HEK293T (cell line): Measurements from ENCODE around the gene ATG3.

Experiments used
- CTCF ChIA-PET: fragments of 350-600 bp; formaldehyde crosslinking; extraction: SDS; loops from one replicate; lab custom pipeline; 2021; ENCODE audit warnings: antibody characterized with exemption, inconsistent platforms; lab: Yijun Ruan, JAX
- POLR2A ChIA-PET: fragments of 350-600 bp; formaldehyde crosslinking; extraction: SDS; loops from one replicate; lab custom pipeline; 2020; ENCODE audit warnings: antibody characterized with exemption, inconsistent platforms; lab: Yijun Ruan, JAX
- DNase-seq: peaks from one replicate; pipeline ENCODE4 v3.0.0; 2012; ENCODE audit warnings: mixed read lengths; ENCODE audit errors: extremely low spot score
- ARNT ChIP-seq: fragments of 450-650 bp; IDR thresholded peaks from 2 replicates; pipeline ENCODE4 v1.6.1; 2017; ENCODE audit warnings: mild to moderate bottlenecking
- BHLHE40 ChIP-seq: fragments of 450-650 bp; IDR thresholded peaks from 2 replicates; pipeline ENCODE4 v1.6.1; 2016; ENCODE audit warnings: mild to moderate bottlenecking, moderate library complexity, borderline replicate concordance
- CTBP1 ChIP-seq: fragments of 450-650 bp; IDR thresholded peaks from 2 replicates; pipeline ENCODE4 v1.6.1; 2016; ENCODE audit warnings: borderline replicate concordance
- ELF4 ChIP-seq: fragments of 450-650 bp; IDR thresholded peaks from 2 replicates; pipeline ENCODE4 v1.6.1; 2017; ENCODE audit warnings: antibody characterized with exemption
- FOXA1 ChIP-seq: fragments of 450-650 bp; IDR thresholded peaks from 2 replicates; pipeline ENCODE4 v1.6.1; 2016; ENCODE audit warnings: mild to moderate bottlenecking
- FOXK2 ChIP-seq: fragments of 450-650 bp; IDR thresholded peaks from 2 replicates; pipeline ENCODE4 v1.6.1; 2016; ENCODE audit warnings: mild to moderate bottlenecking
- FOXM1 ChIP-seq: fragments of 450-650 bp; IDR thresholded peaks from 2 replicates; pipeline ENCODE4 v1.6.1; 2017; ENCODE audit warnings: mild to moderate bottlenecking, borderline replicate concordance
- HDGF ChIP-seq: fragments of 450-650 bp; IDR thresholded peaks from 2 replicates; pipeline ENCODE4 v1.6.1; 2017; ENCODE audit warnings: antibody characterized with exemption, borderline replicate concordance
- L3MBTL2 ChIP-seq: fragments of 450-650 bp; conservative IDR thresholded peaks from 2 replicates; pipeline ENCODE4 v1.6.1; 2016; ENCODE audit warnings: mild to moderate bottlenecking
- LEF1 ChIP-seq: fragments of 450-650 bp; IDR thresholded peaks from 2 replicates; pipeline ENCODE4 v1.6.1; 2017; ENCODE audit warnings: mild to moderate bottlenecking, borderline replicate concordance
- NFRKB ChIP-seq: fragments of 450-650 bp; IDR thresholded peaks from 2 replicates; pipeline ENCODE4 v1.6.1; 2016; ENCODE audit warnings: mild to moderate bottlenecking, moderate library complexity
- PKNOX1 ChIP-seq: fragments of 450-650 bp; IDR thresholded peaks from 2 replicates; pipeline ENCODE4 v1.6.1; 2016
- SP1 ChIP-seq: fragments of 450-650 bp; IDR thresholded peaks from 2 replicates; pipeline ENCODE4 v1.6.1; 2017
- SUZ12 ChIP-seq: fragments of 450-650 bp; IDR thresholded peaks from 2 replicates; pipeline ENCODE4 v1.6.1; 2016; ENCODE audit warnings: mild to moderate bottlenecking
- TARDBP ChIP-seq: fragments of 450-650 bp; IDR thresholded peaks from 2 replicates; pipeline ENCODE4 v1.6.1; 2016
- ZNF384 ChIP-seq: fragments of 450-650 bp; IDR thresholded peaks from 2 replicates; pipeline ENCODE4 v1.6.1; 2016

ATG3 gene

GRCh38 chr3:112585782-112586181, 24.0 kb upstream of the ATG3 start:
- TF ChIP-seq SP1 (no peak), NFRKB (no peak), HDGF (no peak), FOXA1 (no peak), FOXK2 (no peak), BHLHE40 (no peak), TARDBP (no peak), L3MBTL2 (no peak), LEF1 (no peak), FOXM1 (no peak), CTBP1 (no peak), ELF4 (no peak), ZNF384 (no peak), SUZ12 (no peak), PKNOX1 (no peak)
- CTCF ChIA-PET: no interaction called here
- no peak for DNase-seq
- POLR2A ChIA-PET: no interaction called here

- POLR2A ChIA-PET: interaction anchor here (1.7 kb wide), 1 partner anchor 58 kb away, joined by 6 read pairs; the partner anchor contains the start of gene CCDC80
Observed at GRCh38 chr3:112583105-112583504, 21.3 kb upstream of the ATG3 start.

GRCh38 chr3:112582244-112582874, 20.6 kb upstream of the ATG3 start:
- POLR2A ChIA-PET: interaction anchor here (1.7 kb wide), 1 partner anchor 59 kb away, joined by 6 read pairs; the partner anchor contains the start of gene CCDC80
- peak; percentile 12 for DNase-seq
- TF ChIP-seq TARDBP: no peak
- TF ChIP-seq BHLHE40: no peak
- TF ChIP-seq L3MBTL2: no peak
- no peak for TF ChIP-seq CTBP1
- TF ChIP-seq ARNT: no peak
- TF ChIP-seq ELF4: no peak
- TF ChIP-seq SUZ12: no peak
- no peak for TF ChIP-seq HDGF
- no peak for TF ChIP-seq FOXM1
- CTCF ChIA-PET: interaction anchor here (0.6 to 1.3 kb wide), 8 partner anchors 9 to 231 kb away, joined by 3 to 6 read pairs (median 4); no protein-coding TSS in a partner anchor

More at GRCh38 chr3:112583105-112583504, 21.3 kb upstream of the ATG3 start:
- DNase-seq: no peak
- TF ChIP-seq TARDBP (no peak), ZNF384 (no peak), NFRKB (no peak), FOXA1 (no peak), SUZ12 (no peak), ELF4 (no peak), SP1 (no peak), HDGF (no peak), PKNOX1 (no peak), LEF1 (no peak), L3MBTL2 (no peak), ARNT (no peak), FOXM1 (no peak), FOXK2 (no peak)
- CTCF ChIA-PET: interaction anchor here (0.9 to 1.4 kb wide), 5 partner anchors 29 to 391 kb away, joined by 3 to 7 read pairs (median 4); no protein-coding TSS in a partner anchor

- DNase-seq: no peak
- CTCF ChIA-PET: interaction anchor here (0.6 kb wide), 1 partner anchor 974 kb away, joined by 3 read pairs; no protein-coding TSS in a partner anchor
- POLR2A ChIA-PET: interaction anchor here (1.5 kb wide), 1 partner anchor 62 kb away, joined by 5 read pairs; no protein-coding TSS in a partner anchor
- TF ChIP-seq FOXM1: no peak
- no peak for TF ChIP-seq LEF1
- TF ChIP-seq TARDBP: no peak
Observed at GRCh38 chr3:112579697-112580096, 17.9 kb upstream of the ATG3 start.

GRCh38 chr3:112579232-112579631, 17.5 kb upstream of the ATG3 start:
- TF ChIP-seq NFRKB (no peak), ELF4 (no peak), L3MBTL2 (no peak), ARNT (no peak), SP1 (no peak), BHLHE40 (no peak), LEF1 (no peak), TARDBP (no peak), FOXM1 (no peak), SUZ12 (no peak), CTBP1 (no peak)
- CTCF ChIA-PET: interaction anchor here (0.5 to 0.8 kb wide), 2 partner anchors 52 to 1089 kb away, joined by 3 to 4 read pairs; no protein-coding TSS in a partner anchor
- no peak for DNase-seq
- POLR2A ChIA-PET: interaction anchor here (1.5 kb wide), 1 partner anchor 62 kb away, joined by 5 read pairs; no protein-coding TSS in a partner anchor

GRCh38 chr3:112572701-112573100, 10.9 kb upstream of the ATG3 start:
- CTCF ChIA-PET: no interaction called here
- POLR2A ChIA-PET: no interaction called here
- TF ChIP-seq TARDBP: no peak
- DNase-seq: no peak

- CTCF ChIA-PET: interaction anchor here (1.0 kb wide), 1 partner anchor 12 kb away, joined by 3 read pairs; no protein-coding TSS in a partner anchor
- no peak for TF ChIP-seq CTBP1
- TF ChIP-seq SUZ12: no peak
- no peak for TF ChIP-seq BHLHE40
- TF ChIP-seq PKNOX1: no peak
- TF ChIP-seq ZNF384: no peak
- TF ChIP-seq NFRKB: no peak
- no peak for TF ChIP-seq TARDBP
- no peak for TF ChIP-seq SP1
- TF ChIP-seq FOXA1: no peak
- TF ChIP-seq ELF4: no peak
- no peak for TF ChIP-seq LEF1
- TF ChIP-seq FOXK2: no peak
- no peak for TF ChIP-seq L3MBTL2
- no peak for TF ChIP-seq ARNT
- TF ChIP-seq HDGF: no peak
Observed at GRCh38 chr3:112569265-112569664, 7.5 kb upstream of the ATG3 start.

More at GRCh38 chr3:112569265-112569664, 7.5 kb upstream of the ATG3 start:
- POLR2A ChIA-PET: interaction anchor here (1.0 kb wide), 1 partner anchor 8 kb away, joined by 4 read pairs; no protein-coding TSS in a partner anchor
- DNase-seq: no peak
